A673 (cell line): ENCODE measurements around the gene AKIP1. TPM values are rescaled to one million over a fixed set of nuclear protein-coding genes. Genes with fewer than 3 reads are reported as not detected.
A peak's percentile ranks its signal among the peaks of the same experiment; 100 is the strongest.

ENCODE experiments used
- BruUV-seq: library from RNA; stranded (reverse); fragments of 400-500 nt; replicated peaks from 2 replicates; lab custom pipeline; 2021; lab: Mats Ljungman, UMichigan
- CTCF ChIA-PET: fragments of 300-600 bp; sonication (Branson Sonifier 250); formaldehyde crosslinking; loops from one replicate; lab custom pipeline; 2022; ENCODE audit warnings: antibody characterized with exemption; lab: Charles Lee
- POLR2A ChIA-PET: fragments of 300-600 bp; sonication (Branson Sonifier 250); formaldehyde crosslinking; loops from one replicate; lab custom pipeline; 2022; ENCODE audit warnings: antibody characterized with exemption; ENCODE audit not compliant: low non-redundant PET; lab: Charles Lee
- DNase-seq: peaks from one replicate; pipeline ENCODE4 v3.0.0-alpha.2; 2015; ENCODE audit warnings: low spot score
- H3K27ac ChIP-seq: fragments of 200-600 bp; sonication (generic); 2 replicates; pipeline ENCODE4 v1.5.1; 2016; ENCODE audit warnings: mixed run types, low read depth, mild to moderate bottlenecking, mixed read lengths, antibody characterized with exemption, low read length; ENCODE audit not compliant: poor library complexity, severe bottlenecking
- H3K27me3 ChIP-seq: fragments of 200-600 bp; sonication (generic); replicated peaks from 2 replicates; pipeline ENCODE4 v1.6.1; 2017; ENCODE audit warnings: mixed run types, low read depth, mild to moderate bottlenecking, mixed read lengths, antibody characterized with exemption, low read length; ENCODE audit not compliant: insufficient read depth, poor library complexity
- H3K36me3 ChIP-seq: fragments of 200-600 bp; sonication (generic); 2 replicates; pipeline ENCODE4 v1.6.1; 2016; ENCODE audit warnings: mixed run types, mild to moderate bottlenecking, mixed read lengths, antibody characterized with exemption, low read length; ENCODE audit not compliant: insufficient read depth, poor library complexity, severe bottlenecking
- H3K4me1 ChIP-seq: fragments of 200-600 bp; sonication (generic); 2 replicates; pipeline ENCODE4 v1.6.1; 2017; ENCODE audit warnings: mixed run types, mild to moderate bottlenecking, mixed read lengths, antibody characterized with exemption, low read length; ENCODE audit not compliant: insufficient read depth, poor library complexity, severe bottlenecking
- H3K4me3 ChIP-seq: fragments of 200-600 bp; sonication (generic); 2 replicates; pipeline ENCODE4 v1.5.1; 2016; ENCODE audit warnings: low read depth, mixed run types, mild to moderate bottlenecking, mixed read lengths, low read length; ENCODE audit not compliant: poor library complexity, severe bottlenecking
- H3K9me3 ChIP-seq: fragments of 200-600 bp; sonication (generic); 2 replicates; pipeline ENCODE4 v1.6.1; 2016; ENCODE audit warnings: mixed run types, low read depth, mild to moderate bottlenecking, mixed read lengths, antibody characterized with exemption, low read length; ENCODE audit not compliant: poor library complexity, severe bottlenecking
- CTCF ChIP-seq: fragments of 300-800, 200-600 bp; sonication (generic); conservative IDR thresholded peaks from 2 replicates; pipeline ENCODE4 v1.5.1; 2017; ENCODE audit warnings: low read depth, mild to moderate bottlenecking, antibody characterized with exemption, low read length, moderate library complexity, mixed read lengths
- EZH2 ChIP-seq: fragments of 200-600 bp; sonication (generic); IDR thresholded peaks from 2 replicates; pipeline ENCODE4 v1.6.1; 2017; ENCODE audit warnings: borderline replicate concordance, low read depth, mild to moderate bottlenecking, mixed read lengths, antibody characterized with exemption, low read length; ENCODE audit not compliant: poor library complexity, severe bottlenecking
- intact Hi-C: fragments of 100-400 bp; cut with micrococcal nuclease; formaldehyde crosslinking; loops from one replicate; pipeline ENCODE4 v1.10.0; 2022; ENCODE audit not compliant: unreplicated experiment
- total RNA-seq: library from RNA; stranded (reverse); gene quantifications from 2 replicates; pipeline ENCODE4 v1.2.3, GENCODE V29; 2021

AKIP1 gene
- total RNA-seq, 1 experiment from 2014 or later = 26.7 TPM

- no peaks in the 10 kb centered on the region for H3K36me3 ChIP-seq
- ChIA-PET CTCF (no interaction called here), POLR2A (no interaction called here)
- intact Hi-C loops = no loop called here
- peaks cover 12% of the 10 kb centered on the region for H3K4me1 ChIP-seq
- no peak overlapping the region for H3K4me3 ChIP-seq
- H3K27ac ChIP-seq = no peak overlapping the region
- DNase-seq = peak; percentile 18
- H3K9me3 ChIP-seq = no peaks in the 10 kb centered on the region
- H3K27me3 ChIP-seq = no peaks in the 10 kb centered on the region
- TF ChIP-seq EZH2 (no peak), CTCF (no peak)
- no TSS peak for BruUV-seq
These were observed 44.0 kb upstream of the AKIP1 start for GRCh38 chr11:8867035-8867434.

GRCh38 chr11:8867931-8868631 is 42.9 kb upstream of the AKIP1 start:
- TF ChIP-seq CTCF (no peak), EZH2 (no peak)
- ChIA-PET POLR2A (no interaction called here), CTCF (no interaction called here)
- intact Hi-C loops = no loop called here
- no TSS peak for BruUV-seq
- Histone ChIP-seq H3K9me3 (no peaks in the 10 kb centered on the region), H3K27me3 (no peaks in the 10 kb centered on the region), H3K36me3 (no peaks in the 10 kb centered on the region), H3K4me3 (no peak overlapping the region), H3K4me1 (peaks cover 12% of the 10 kb centered on the region), H3K27ac (no peak overlapping the region)
- peak; percentile 18 for DNase-seq

GRCh38 chr11:8870411-8871170 is 40.4 kb upstream of the AKIP1 start:
- ChIA-PET POLR2A (no interaction called here), CTCF (no interaction called here)
- Histone ChIP-seq H3K27me3 (no peaks in the 10 kb centered on the region), H3K36me3 (no peaks in the 10 kb centered on the region), H3K4me3 (peak overlapping the region; percentile 82), H3K9me3 (no peaks in the 10 kb centered on the region), H3K4me1 (peaks cover 16% of the 10 kb centered on the region), H3K27ac (peak overlapping the region; percentile 69)
- no peak for TF ChIP-seq EZH2
- DNase-seq = peak; percentile 72
- intact Hi-C loops = no loop called here
- no TSS peak for BruUV-seq
